Endothelial cell of umbilical vein (primary cell): ENCODE data around the gene TSPAN18. TPM values are rescaled to one million over a fixed set of nuclear protein-coding genes. Genes with fewer than 3 reads are reported as not detected.

Source experiments
- BruUV-seq: library from RNA; stranded (reverse); fragments of 400-500 nt; replicated peaks from 2 replicates; lab custom pipeline; 2021; lab: Mats Ljungman, UMichigan
- CTCF ChIA-PET: fragments of 300-600, 350-600 bp; sonication (Branson Sonifier 250); formaldehyde crosslinking; loops from one replicate; lab custom pipeline; 2021; ENCODE audit warnings: antibody characterized with exemption, inconsistent platforms; lab: Charles Lee
- POLR2A ChIA-PET: fragments of 300-600, 350-600 bp; sonication (Branson Sonifier 250); formaldehyde crosslinking; loops from one replicate; lab custom pipeline; 2021; ENCODE audit warnings: antibody characterized with exemption, inconsistent platforms; lab: Charles Lee
- DNase-seq: peaks from one replicate; pipeline ENCODE4 v3.0.0-alpha.2; 2011; ENCODE audit warnings: low read depth, low spot score
- FAIRE-seq: peaks from 2 replicates; lab custom pipeline; 2011; peaks lifted over from hg19 to GRCh38; lab: Jason Lieb, UNC
- H2AFZ ChIP-seq: 2 replicates; pipeline ENCODE4 v1.6.0; 2012; ENCODE audit warnings: low read depth, low read length, control low read depth, inconsistent platforms
- H3K27ac ChIP-seq: 2 replicates; pipeline ENCODE4 v1.5.1; 2011; ENCODE audit warnings: low read depth, mild to moderate bottlenecking, control low read depth, low read length, moderate library complexity; ENCODE audit not compliant: insufficient read depth
- H3K27me3 ChIP-seq, 2 experiments: 2 replicates each; pipeline versions ENCODE4 v1.6.0 to v1.6.1; 2011; ENCODE audit warnings: low read length in 2 of 2, mixed read lengths in 1 of 2; ENCODE audit not compliant: control insufficient read depth in 2 of 2, insufficient read depth in 2 of 2
- H3K36me3 ChIP-seq, 2 experiments: 2 replicates in 1 of 2; 3 replicates in 1 of 2; pipeline ENCODE4 v1.5.1; 2011; ENCODE audit warnings: low read length in 2 of 2, mild to moderate bottlenecking in 1 of 2, moderate library complexity in 1 of 2; ENCODE audit not compliant: control insufficient read depth in 2 of 2, insufficient read depth in 2 of 2; ENCODE audit errors: extremely low read depth in 1 of 2
- H3K4me1 ChIP-seq: 3 replicates; pipeline ENCODE4 v1.5.1; 2011; ENCODE audit warnings: mild to moderate bottlenecking, low read length; ENCODE audit not compliant: control insufficient read depth, insufficient read depth; ENCODE audit errors: extremely low read depth
- H3K4me2 ChIP-seq: 2 replicates; pipeline ENCODE4 v1.6.1; 2011; ENCODE audit warnings: low read length, control low read depth, mixed read lengths; ENCODE audit not compliant: insufficient read depth
- H3K4me3 ChIP-seq, 3 experiments: fragments of 200-600 bp in 1 of 3; sonication (generic), shearing (Covaris generic) in 1 of 3; replicated peaks in 1 of 3; 2 replicates each; pipeline ENCODE4 v1.5.1; 2011 to 2016; ENCODE audit warnings: control low read depth in 3 of 3, low read length in 3 of 3, mild to moderate bottlenecking in 2 of 3, inconsistent platforms in 1 of 3, low read depth in 1 of 3, moderate library complexity in 1 of 3; ENCODE audit not compliant: insufficient read depth in 1 of 3
- H3K79me2 ChIP-seq: 2 replicates; pipeline ENCODE4 v1.6.0; 2012; ENCODE audit warnings: low read length, inconsistent platforms; ENCODE audit not compliant: control insufficient read depth, insufficient read depth
- H3K9ac ChIP-seq: replicated peaks from 2 replicates; pipeline ENCODE3; 2011; ENCODE audit warnings: low read length, control low read depth; ENCODE audit not compliant: insufficient read depth; ENCODE audit errors: extremely low read depth
- H3K9me1 ChIP-seq: replicated peaks from 3 replicates; pipeline ENCODE4 v1.6.0; 2011; ENCODE audit warnings: mild to moderate bottlenecking, low read length; ENCODE audit not compliant: control insufficient read depth, insufficient read depth; ENCODE audit errors: extremely low read depth
- H3K9me3 ChIP-seq: replicated peaks from 2 replicates; pipeline ENCODE4 v1.5.1; 2012; ENCODE audit warnings: low read length, inconsistent platforms; ENCODE audit not compliant: control insufficient read depth, insufficient read depth
- H4K20me1 ChIP-seq: replicated peaks from 2 replicates; pipeline ENCODE3; 2011; ENCODE audit warnings: mild to moderate bottlenecking, low read length; ENCODE audit not compliant: control insufficient read depth, insufficient read depth; ENCODE audit errors: extremely low read depth
- EZH2 ChIP-seq: IDR thresholded peaks from 2 replicates; pipeline ENCODE4 v1.6.1; 2012; ENCODE audit warnings: borderline replicate concordance, low read depth, mild to moderate bottlenecking, moderate library complexity, low read length, inconsistent platforms; ENCODE audit not compliant: severe bottlenecking
- FOS ChIP-seq: IDR thresholded peaks from 2 replicates; pipeline ENCODE4 v1.6.1; 2011; ENCODE audit warnings: mild to moderate bottlenecking, low read length, moderate library complexity, borderline replicate concordance; ENCODE audit not compliant: insufficient read depth
- GATA2 ChIP-seq: IDR thresholded peaks from 2 replicates; pipeline ENCODE4 v1.7.0; 2011; ENCODE audit warnings: low read depth, mild to moderate bottlenecking, moderate library complexity, mixed read lengths, low read length; ENCODE audit not compliant: insufficient read length, insufficient read depth
- JUN ChIP-seq: IDR thresholded peaks from 2 replicates; pipeline ENCODE4 v1.6.1; 2011; ENCODE audit warnings: borderline replicate concordance, low read depth; ENCODE audit not compliant: insufficient read length, insufficient read depth
- MYC ChIP-seq: IDR thresholded peaks from one replicate; pipeline ENCODE4 v1.6.1; 2011; ENCODE audit warnings: mild to moderate bottlenecking, low read depth, low read length
- POLR2A ChIP-seq: IDR thresholded peaks from 2 replicates; pipeline ENCODE4 v1.6.1; 2012; ENCODE audit warnings: low read depth, mild to moderate bottlenecking, control low read depth, low read length
- POLR2AphosphoS5 ChIP-seq: IDR thresholded peaks from 2 replicates; pipeline ENCODE4 v1.6.1; 2012; ENCODE audit warnings: low read depth, mild to moderate bottlenecking, control low read depth, low read length, moderate library complexity; ENCODE audit not compliant: insufficient read depth
- dilution Hi-C: fragments of 300-500 bp; cut with MboI; formaldehyde crosslinking; loops from one replicate; pipeline ENCODE4 v1.15.0; 2019; ENCODE audit warnings: low sequenced_read_pairs; ENCODE audit not compliant: extremely low pct_ligation_motif_present
- intact Hi-C: fragments of 100-400 bp; cut with micrococcal nuclease; formaldehyde crosslinking; loops from one replicate; pipeline ENCODE4 v1.10.0; 2022
- polyA plus RNA-seq, 4 experiments: library from polyadenylated mRNA; depleted of rRNA in 3 of 4; stranded (reverse) in 3 of 4; unstranded in 1 of 4; fragments of >200 nt; gene quantifications; 2 replicates each; pipeline versions ENCODE4 v1.2.1 to v1.2.3, GENCODE V29; 2011 to 2012; ENCODE audit warnings: missing spikeins in 1 of 4
- total RNA-seq: library from RNA; stranded (reverse); gene quantifications from 2 replicates; pipeline ENCODE4 v1.2.3, GENCODE V29; 2021
- TF ChIP-seq, protein P1 (sequence below), 2 donors: IDR thresholded peaks; 1 replicate in 1 of 2; 2 replicates in 1 of 2; pipeline ENCODE4 v1.5.1; 2011; ENCODE audit warnings: low read length in 2 of 2, mild to moderate bottlenecking in 2 of 2, moderate library complexity in 2 of 2, control low read depth in 1 of 2, inconsistent platforms in 1 of 2, low read depth in 1 of 2; ENCODE audit not compliant: insufficient read depth in 1 of 2; ENCODE audit errors: extremely low read depth in 1 of 2
- TF ChIP-seq, protein P2 (sequence below): IDR thresholded peaks from 2 replicates; pipeline ENCODE4 v1.6.1; 2011; ENCODE audit not compliant: insufficient read depth, insufficient read length

Gene TSPAN18
- total and polyA plus RNA-seq, 2 donors (not counting 3 experiments of a cell fraction or from before 2014, with no cell fraction given), result 32.2 to 118 TPM

DNA sequence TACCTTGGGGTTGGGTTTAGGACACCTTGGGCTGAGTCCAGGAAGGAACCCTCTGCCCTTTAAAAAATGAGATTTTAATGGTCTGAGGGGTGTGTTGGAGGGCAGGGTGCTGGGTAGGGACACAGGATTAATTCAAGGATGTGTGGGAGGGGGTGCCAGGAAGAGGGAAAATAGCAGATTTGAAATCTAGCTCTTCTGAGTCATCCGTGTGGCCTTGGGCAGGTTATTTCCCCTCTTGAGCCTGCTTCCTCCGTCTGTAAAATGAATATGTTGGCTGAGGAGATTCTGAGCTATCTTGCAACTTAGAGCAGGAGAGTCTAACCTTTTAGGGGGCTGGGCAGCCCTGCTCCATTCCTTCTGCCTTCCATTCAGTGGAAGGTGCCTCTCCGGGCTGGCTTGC is 3.0 kb downstream of the TSPAN18 start:
- FAIRE-seq, result peak; percentile 65
- BruUV-seq, result no TSS peak
- dilution Hi-C loops (no loop called here), intact Hi-C loops (loop anchor here (1.0 to 2.0 kb wide), 3 partner anchors 37 to 108 kb away; no protein-coding TSS in a partner anchor)
- Histone ChIP-seq H3K4me1 (peaks cover 35% of the 10 kb centered on the region), H3K9ac (no peak overlapping the region), H3K4me3 (no peak overlapping the region), H3K9me1 (no peaks in the 10 kb centered on the region), H3K9me3 (no peaks in the 10 kb centered on the region), H3K79me2 (no peaks in the 10 kb centered on the region), H2AFZ (no peak overlapping the region), H4K20me1 (no peaks in the 10 kb centered on the region), H3K27ac (no peak overlapping the region), H3K36me3 (no peaks in the 10 kb centered on the region), H3K4me2 (no peak overlapping the region), H3K27me3 (peaks cover 0 to 2% of the 10 kb centered on the region in 2 experiments)
- ChIA-PET POLR2A (interaction anchor here (0.5 kb wide), 1 partner anchor 44 kb away, joined by 3 read pairs; no protein-coding TSS in a partner anchor), CTCF (interaction anchor here (0.7 to 2.0 kb wide), 14 partner anchors 11 to 181 kb away, joined by 3 to 24 read pairs (median 4); no protein-coding TSS in a partner anchor)
- peak; percentile 44 for DNase-seq
- TF ChIP-seq, protein P1, sequence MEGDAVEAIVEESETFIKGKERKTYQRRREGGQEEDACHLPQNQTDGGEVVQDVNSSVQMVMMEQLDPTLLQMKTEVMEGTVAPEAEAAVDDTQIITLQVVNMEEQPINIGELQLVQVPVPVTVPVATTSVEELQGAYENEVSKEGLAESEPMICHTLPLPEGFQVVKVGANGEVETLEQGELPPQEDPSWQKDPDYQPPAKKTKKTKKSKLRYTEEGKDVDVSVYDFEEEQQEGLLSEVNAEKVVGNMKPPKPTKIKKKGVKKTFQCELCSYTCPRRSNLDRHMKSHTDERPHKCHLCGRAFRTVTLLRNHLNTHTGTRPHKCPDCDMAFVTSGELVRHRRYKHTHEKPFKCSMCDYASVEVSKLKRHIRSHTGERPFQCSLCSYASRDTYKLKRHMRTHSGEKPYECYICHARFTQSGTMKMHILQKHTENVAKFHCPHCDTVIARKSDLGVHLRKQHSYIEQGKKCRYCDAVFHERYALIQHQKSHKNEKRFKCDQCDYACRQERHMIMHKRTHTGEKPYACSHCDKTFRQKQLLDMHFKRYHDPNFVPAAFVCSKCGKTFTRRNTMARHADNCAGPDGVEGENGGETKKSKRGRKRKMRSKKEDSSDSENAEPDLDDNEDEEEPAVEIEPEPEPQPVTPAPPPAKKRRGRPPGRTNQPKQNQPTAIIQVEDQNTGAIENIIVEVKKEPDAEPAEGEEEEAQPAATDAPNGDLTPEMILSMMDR (IDR thresholded peaks at IDR 0.05; ENCODE audit: extremely low read depth in 1 of 2, insufficient read depth in 1 of 2, low read depth in 1 of 2, low read length in 2 of 2), result no peak
- TF ChIP-seq EZH2, result no peak
- TF ChIP-seq MYC, result no peak
- TF ChIP-seq GATA2, result no peak
- TF ChIP-seq FOS, result no peak
- no peak for TF ChIP-seq JUN
- TF ChIP-seq, protein P2, sequence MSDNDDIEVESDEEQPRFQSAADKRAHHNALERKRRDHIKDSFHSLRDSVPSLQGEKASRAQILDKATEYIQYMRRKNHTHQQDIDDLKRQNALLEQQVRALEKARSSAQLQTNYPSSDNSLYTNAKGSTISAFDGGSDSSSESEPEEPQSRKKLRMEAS, result no peak
- TF ChIP-seq POLR2AphosphoS5, result no peak
- TF ChIP-seq POLR2A, result no peak
